SK-N-SH (cell line): ENCODE data around the gene DDA1. TPM values are rescaled to one million over a fixed set of nuclear protein-coding genes. Genes with fewer than 3 reads are reported as not detected.

Experiments used
- CTCF ChIA-PET: fragments of 300-600, 350-600 bp; formaldehyde crosslinking; extraction: SDS; loops from one replicate; lab custom pipeline; 2021; lab: Yijun Ruan, JAX
- POLR2A ChIA-PET: fragments of 350-600 bp; sonication (Branson Sonifier 250); formaldehyde crosslinking; extraction: SDS; loops from one replicate; lab custom pipeline; 2020; ENCODE audit warnings: antibody characterized with exemption, inconsistent platforms; lab: Yijun Ruan, JAX
- DNase-seq: peaks from one replicate; pipeline ENCODE4 v3.0.0; 2012
- H2AFZ ChIP-seq: fragments of 200-600 bp; sonication (generic); 2 replicates; pipeline ENCODE4 v1.8.1; 2016; ENCODE audit warnings: antibody characterized with exemption, mild to moderate bottlenecking, low read depth
- H3F3A ChIP-seq: fragments of 200-600 bp; sonication (generic); replicated peaks from 2 replicates; pipeline ENCODE3; 2016; ENCODE audit warnings: antibody characterized with exemption, mild to moderate bottlenecking; ENCODE audit not compliant: insufficient read depth
- H3K27ac ChIP-seq, 2 experiments: fragments of 200-500 bp in 1 of 2; fragments of 200-600 bp in 1 of 2; sonication (Bioruptor generic) in 1 of 2; sonication (generic), shearing (Covaris generic) in 1 of 2; 2 replicates each; pipeline versions ENCODE4 v1.5.1 to v1.6.1; 2014 to 2016; ENCODE audit warnings: low read depth in 2 of 2, inconsistent platforms in 1 of 2, low read length in 1 of 2, mild to moderate bottlenecking in 1 of 2, mixed read lengths in 1 of 2
- H3K27me3 ChIP-seq: fragments of 200-600 bp; sonication (generic), shearing (Covaris generic); 2 replicates; pipeline ENCODE4 v1.6.1; 2016; ENCODE audit warnings: mixed run types; ENCODE audit not compliant: insufficient read depth
- H3K36me3 ChIP-seq, 2 experiments: fragments of 200-500 bp in 1 of 2; fragments of 200-600 bp in 1 of 2; sonication (Bioruptor generic) in 1 of 2; sonication (generic) in 1 of 2; replicated peaks in 1 of 2; 2 replicates each; pipeline versions ENCODE3 to v1.5.1; 2014 to 2016; ENCODE audit warnings: low read length in 1 of 2, mild to moderate bottlenecking in 1 of 2; ENCODE audit not compliant: insufficient read depth in 2 of 2, control insufficient read depth in 1 of 2
- H3K4me1 ChIP-seq, 2 experiments: fragments of 200-500 bp in 1 of 2; fragments of 200-600 bp in 1 of 2; sonication (Bioruptor generic) in 1 of 2; sonication (generic), shearing (Covaris generic) in 1 of 2; 2 replicates each; pipeline versions ENCODE4 v1.5.1 to v1.6.1; 2014 to 2016; ENCODE audit warnings: low read depth in 1 of 2, low read length in 1 of 2, mixed run types in 1 of 2; ENCODE audit not compliant: insufficient read depth in 2 of 2, control insufficient read depth in 1 of 2
- H3K4me2 ChIP-seq: fragments of 200-600 bp; sonication (generic), shearing (Covaris generic); 2 replicates; pipeline ENCODE4 v1.6.1; 2017; ENCODE audit warnings: mixed run types
- H3K4me3 ChIP-seq, 2 experiments: fragments of 200-500 bp in 1 of 2; fragments of 200-600 bp in 1 of 2; sonication (Bioruptor generic) in 1 of 2; sonication (generic), shearing (Covaris generic) in 1 of 2; 2 replicates each; pipeline versions ENCODE4 v1.5.1 to v1.8.1; 2014 to 2016; ENCODE audit warnings: low read depth in 2 of 2, inconsistent platforms in 1 of 2, low read length in 1 of 2, mild to moderate bottlenecking in 1 of 2, mixed read lengths in 1 of 2, moderate library complexity in 1 of 2
- H3K79me2 ChIP-seq: fragments of 200-600 bp; sonication (generic); 2 replicates; pipeline ENCODE4 v1.8.1; 2017; ENCODE audit warnings: mild to moderate bottlenecking; ENCODE audit not compliant: insufficient read depth
- H3K9ac ChIP-seq: fragments of 200-600 bp; sonication (generic); 2 replicates; pipeline ENCODE4 v1.6.1; 2017; ENCODE audit warnings: mixed run types
- H3K9me2 ChIP-seq: fragments of 200-600 bp; sonication (generic); 2 replicates; pipeline ENCODE4 v1.6.1; 2017; ENCODE audit warnings: mixed run types
- H3K9me3 ChIP-seq: fragments of 200-600 bp; sonication (generic); 2 replicates; pipeline ENCODE4 v1.6.1; 2017; ENCODE audit warnings: mixed run types, mild to moderate bottlenecking, moderate library complexity
- H4K20me1 ChIP-seq: fragments of 200-600 bp; sonication (generic); 2 replicates; pipeline ENCODE4 v1.6.1; 2017; ENCODE audit warnings: mild to moderate bottlenecking, mixed run types; ENCODE audit not compliant: insufficient read depth
- CTCF ChIP-seq: fragments of 200-600 bp; sonication (generic); IDR thresholded peaks from 2 replicates; pipeline ENCODE4 v1.6.1; 2017; ENCODE audit warnings: antibody characterized with exemption, mild to moderate bottlenecking, moderate library complexity
- ELF1 ChIP-seq: IDR thresholded peaks from 2 replicates; pipeline ENCODE4 v1.4.0; 2012
- FOSL2 ChIP-seq: IDR thresholded peaks from 2 replicates; pipeline ENCODE4 v1.4.0; 2012; ENCODE audit warnings: low read depth, mild to moderate bottlenecking, moderate library complexity, borderline replicate concordance
- FOXM1 ChIP-seq: IDR thresholded peaks from 2 replicates; pipeline ENCODE4 v1.4.0; 2012; ENCODE audit warnings: low read depth, mild to moderate bottlenecking
- GABPA ChIP-seq: IDR thresholded peaks from 2 replicates; pipeline ENCODE4 v1.4.0; 2012; ENCODE audit warnings: low read depth, mild to moderate bottlenecking
- MAX ChIP-seq: IDR thresholded peaks from 2 replicates; pipeline ENCODE4 v1.4.0; 2012; ENCODE audit warnings: low read depth
- MEF2A ChIP-seq: IDR thresholded peaks from 2 replicates; pipeline ENCODE4 v1.4.0; 2012; ENCODE audit warnings: low read depth, borderline replicate concordance
- NFIC ChIP-seq: IDR thresholded peaks from 2 replicates; pipeline ENCODE4 v1.4.0; 2012; ENCODE audit warnings: borderline replicate concordance
- POLR2AphosphoS5 ChIP-seq: IDR thresholded peaks from 2 replicates; pipeline ENCODE4 v1.6.1; 2012; ENCODE audit warnings: low read depth, low read length
- RAD21 ChIP-seq: IDR thresholded peaks from 2 replicates; pipeline ENCODE4 v1.6.1; 2012; ENCODE audit warnings: mild to moderate bottlenecking, low read length
- RCOR1 ChIP-seq: fragments of 150-350 bp; IDR thresholded peaks from 2 replicates; pipeline ENCODE4 v1.6.1; 2017; ENCODE audit warnings: antibody characterized with exemption, low read length
- RFX5 ChIP-seq: IDR thresholded peaks from 2 replicates; pipeline ENCODE4 v1.6.1; 2012; ENCODE audit warnings: mild to moderate bottlenecking, improper control_type of control experiment, low read length
- RXRA ChIP-seq: IDR thresholded peaks from 2 replicates; pipeline ENCODE4 v1.4.0; 2012; ENCODE audit warnings: low read depth, mild to moderate bottlenecking, borderline replicate concordance
- SIN3A ChIP-seq: IDR thresholded peaks from 2 replicates; pipeline ENCODE4 v1.6.1; 2012; ENCODE audit warnings: low read depth, mild to moderate bottlenecking, low read length, moderate library complexity, borderline replicate concordance
- SMC3 ChIP-seq: IDR thresholded peaks from 2 replicates; pipeline ENCODE4 v1.6.1; 2012; ENCODE audit warnings: low read depth, low read length, improper control_type of control experiment
- TAF1 ChIP-seq: IDR thresholded peaks from 2 replicates; pipeline ENCODE4 v1.6.1; 2012; ENCODE audit warnings: low read depth, mild to moderate bottlenecking, low read length, moderate library complexity, borderline replicate concordance
- TCF12 ChIP-seq: IDR thresholded peaks from 2 replicates; pipeline ENCODE4 v1.4.0; 2012
- TEAD4 ChIP-seq: IDR thresholded peaks from 2 replicates; pipeline ENCODE4 v1.4.0; 2012; ENCODE audit warnings: mild to moderate bottlenecking, borderline replicate concordance; ENCODE audit not compliant: insufficient read depth
- USF1 ChIP-seq: IDR thresholded peaks from 2 replicates; pipeline ENCODE4 v1.4.0; 2012; ENCODE audit warnings: low read depth, borderline replicate concordance
- USF2 ChIP-seq: fragments of 150-350 bp; IDR thresholded peaks from 2 replicates; pipeline ENCODE4 v1.6.1; 2017; ENCODE audit warnings: antibody characterized with exemption, low read length, low read depth, borderline replicate concordance
- YY1 ChIP-seq: IDR thresholded peaks from 2 replicates; pipeline ENCODE4 v1.4.0; 2012; ENCODE audit warnings: low read depth, mild to moderate bottlenecking
- WGBS: methylation state at CpG from one replicate; pipeline ENCODE4 v1.1.6; 2017; ENCODE audit warnings: low lambda C conversion rate; 5-methylcytosine and 5-hydroxymethylcytosine counted together
- polyA plus RNA-seq, 3 experiments: library from polyadenylated mRNA; depleted of rRNA; stranded (reverse); fragments of >200 nt; gene quantifications; 2 replicates each; pipeline ENCODE4 v1.2.3, GENCODE V29; 2012

The DDA1 gene
- polyA plus RNA-seq, 1 of the 3 experiments (the other 2 are of a cell fraction) = 135 TPM

- TF ChIP-seq ELF1 (peak; percentile 84), TEAD4 (no peak), GABPA (peak; percentile 87), NFIC (no peak), RCOR1 (no peak), POLR2AphosphoS5 (peak; percentile 82), TCF12 (no peak), FOSL2 (no peak), USF1 (no peak), SMC3 (no peak)
- TF ChIP-seq, all 33 proteins: peak for 9
These were observed at the start of gene DDA1 (continued) for GRCh38 chr19:17309198-17309964.

DNA sequence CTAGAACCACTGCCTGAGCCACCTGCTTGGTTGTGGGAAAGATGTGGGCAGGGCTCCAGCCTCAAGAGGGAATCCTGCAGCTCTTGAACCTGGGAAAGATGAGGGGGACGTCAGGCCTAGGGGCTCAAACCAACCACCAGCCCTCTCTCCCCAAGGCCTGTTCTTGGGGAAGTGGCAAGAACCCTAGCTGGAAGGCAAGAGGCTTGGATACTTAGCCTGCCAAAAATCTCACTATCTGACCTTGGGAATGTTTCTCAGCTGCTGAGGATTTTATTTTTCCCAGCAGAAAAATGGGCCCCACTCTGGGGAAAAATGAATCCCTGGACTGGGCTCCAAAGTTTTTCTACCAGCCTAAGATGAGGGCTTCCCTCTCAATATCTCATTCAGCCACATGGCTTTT is 49.4 kb upstream of the DDA1 start:
- no peak for TF ChIP-seq YY1
- 20% methylated on average over 1 of the region's 1 CpG for WGBS
- no peaks in the 10 kb centered on the region for H4K20me1 ChIP-seq
- H3K27me3 ChIP-seq = no peaks in the 10 kb centered on the region
- no peak for DNase-seq
- H3K79me2 ChIP-seq = no peaks in the 10 kb centered on the region
- H3K4me3 ChIP-seq = no peak overlapping the region
- no peaks in the 10 kb centered on the region for H3F3A ChIP-seq
- no peaks in the 10 kb centered on the region for H3K36me3 ChIP-seq
- peaks cover 9% of the 10 kb centered on the region; the same call in 1 of the 2 replicates for H3K9me3 ChIP-seq
- no peaks in the 10 kb centered on the region for H3K9me2 ChIP-seq
- CTCF ChIA-PET = interaction anchor here (0.6 to 1.8 kb wide), 10 partner anchors 8 to 195 kb away, joined by 3 to 14 read pairs (median 4); partner anchors contain the start of genes ANKLE1 and USE1
- H2AFZ ChIP-seq = no peak overlapping the region
- no peak overlapping the region for H3K9ac ChIP-seq
- POLR2A ChIA-PET = interaction anchor here (1.8 to 2.2 kb wide), 2 partner anchors 34 to 45 kb away, joined by 4 read pairs; partner anchors contain the start of genes OCEL1 and USE1
- no peak overlapping the region for H3K27ac ChIP-seq
- H3K4me2 ChIP-seq = no peak overlapping the region
- H3K4me1 ChIP-seq = no peaks in the 10 kb centered on the region

DNA sequence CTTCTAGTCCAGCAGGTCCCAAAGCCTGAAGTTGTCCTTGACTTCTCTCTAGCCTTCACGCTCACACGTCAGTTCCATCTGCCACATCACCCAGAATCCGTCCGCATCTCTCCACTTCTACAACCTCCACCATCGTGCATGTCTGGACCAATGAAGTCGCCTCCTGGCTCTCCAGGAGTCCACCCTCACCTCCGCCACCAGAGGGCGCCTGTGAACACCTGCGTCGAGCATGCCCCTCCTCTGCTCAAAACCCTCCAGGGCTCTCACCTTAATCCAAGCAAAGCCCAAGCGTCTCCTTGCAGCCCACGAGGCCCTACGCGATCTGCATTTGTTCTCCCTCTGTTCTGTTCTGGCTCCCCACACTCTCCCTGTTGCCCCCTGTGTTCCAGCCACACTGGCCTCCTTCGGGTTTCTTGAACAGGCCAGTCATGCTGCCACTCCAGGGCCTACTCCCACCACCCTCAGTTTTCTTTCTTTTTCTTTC is 48.5 kb upstream of the DDA1 start:
- TF ChIP-seq RAD21 = peak; percentile 41
- peak; percentile 71 for TF ChIP-seq CTCF
- TF ChIP-seq FOSL2 = no peak
- no peak for TF ChIP-seq ELF1
- TF ChIP-seq SIN3A = no peak
- no peak for TF ChIP-seq TAF1
- no peak for TF ChIP-seq RFX5
- TF ChIP-seq MEF2A = no peak
- TF ChIP-seq MAX = no peak
- peak; percentile 47; the same call in 1 of the 2 replicates for TF ChIP-seq SMC3
- no peak for TF ChIP-seq RCOR1
- no peak for TF ChIP-seq RXRA
- no peak for TF ChIP-seq USF2
- no peak for TF ChIP-seq FOXM1
- no peak for TF ChIP-seq TEAD4
- WGBS = 29% methylated on average over 15 of the region's 15 CpGs
- H3K9me3 ChIP-seq = peaks cover 9% of the 10 kb centered on the region; the same call in 1 of the 2 replicates
- ChIA-PET CTCF (interaction anchor here (0.6 to 1.8 kb wide), 7 partner anchors 9 to 46 kb away, joined by 3 to 14 read pairs (median 5); partner anchors contain the start of genes ANKLE1 and USE1), POLR2A (interaction anchor here (2.2 kb wide), 1 partner anchor 46 kb away, joined by 4 read pairs; the partner anchor contains the start of gene USE1)
- no peak overlapping the region for H2AFZ ChIP-seq
- H3K4me2 ChIP-seq = no peak overlapping the region
- no peaks in the 10 kb centered on the region for H3K9me2 ChIP-seq
- H3K27me3 ChIP-seq = no peaks in the 10 kb centered on the region
- H3K36me3 ChIP-seq = no peaks in the 10 kb centered on the region
- no peak overlapping the region for H3K4me3 ChIP-seq
- no peak overlapping the region for H3K27ac ChIP-seq
- H3K4me1 ChIP-seq = no peaks in the 10 kb centered on the region
- DNase-seq = peak; percentile 87
- H3F3A ChIP-seq = peaks cover under 1% of the 10 kb centered on the region
- no peaks in the 10 kb centered on the region for H4K20me1 ChIP-seq
- H3K79me2 ChIP-seq = no peaks in the 10 kb centered on the region
- H3K9ac ChIP-seq = no peak overlapping the region
